ENCODE data around the gene PPP1R37. TPM values are rescaled to one million over a fixed set of nuclear protein-coding genes. Genes with fewer than 3 reads are reported as not detected.
A peak's percentile ranks its signal among the peaks of the same experiment; 100 is the strongest.

PPP1R37 gene
- total RNA-seq, 2 donors from 2014 or later: 21.7 to 22.9 TPM

- TF ChIP-seq CTCF (IDR thresholded peaks at IDR 0.05): no peak
- Histone ChIP-seq H3K9me3 (no peaks in the 10 kb centered on the region), H3K4me3 (no peak overlapping the region), H3K27ac (peak overlapping the region in 1 of 2 donors; percentile 35), H3K27me3 (no peaks in the 10 kb centered on the region), H3K36me3 (no peaks in the 10 kb centered on the region), H3K4me1 (peaks cover 0 to 19% of the 10 kb centered on the region in 2 donors)
- no peak for DNase-seq (ENCODE audit: low spot score)
Observed at GRCh38 chr19:45172611-45173208, 79.7 kb downstream of the PPP1R37 start.

GRCh38 chr19:45173816-45174215 lies 80.8 kb downstream of the PPP1R37 start:
- no peaks in the 10 kb centered on the region for H3K27me3 ChIP-seq
- no peak overlapping the region for H3K4me3 ChIP-seq
- TF ChIP-seq CTCF (IDR thresholded peaks at IDR 0.05): no peak
- no peaks in the 10 kb centered on the region for H3K9me3 ChIP-seq
- H3K36me3 ChIP-seq: no peaks in the 10 kb centered on the region
- peaks cover 0 to 19% of the 10 kb centered on the region in 2 donors for H3K4me1 ChIP-seq
- no peak for DNase-seq (ENCODE audit: low spot score)
- no peak overlapping the region for H3K27ac ChIP-seq

GRCh38 chr19:45175515-45176345 lies 82.8 kb downstream of the PPP1R37 start:
- H3K9me3 ChIP-seq: no peaks in the 10 kb centered on the region
- no peak overlapping the region for H3K27ac ChIP-seq
- no peak for TF ChIP-seq CTCF (IDR thresholded peaks at IDR 0.05)
- no peaks in the 10 kb centered on the region for H3K27me3 ChIP-seq
- no peaks in the 10 kb centered on the region for H3K36me3 ChIP-seq
- H3K4me3 ChIP-seq: no peak overlapping the region
- DNase-seq (ENCODE audit: low spot score): no peak
- peaks cover 0 to 29% of the 10 kb centered on the region in 2 donors for H3K4me1 ChIP-seq

- Histone ChIP-seq H3K4me3 (peak within 1 kb of the TSS; percentile 76 to 87), H3K27ac (peak within 1 kb of the TSS; percentile 93 to 95), H3K27me3 (no peaks in the 10 kb centered on the region), H3K4me1 (peaks cover 0 to 30% of the 10 kb centered on the region in 2 donors), H3K36me3 (no peaks in the 10 kb centered on the region), H3K9me3 (no peaks in the 10 kb centered on the region)
- no peak for TF ChIP-seq CTCF (IDR thresholded peaks at IDR 0.05)
- DNase-seq (ENCODE audit: low spot score): no peak
Observed at GRCh38 chr19:45177817-45178261, 84.9 kb downstream of the PPP1R37 start, which contains the start of gene TRAPPC6A. TRAPPC6A (minus strand) TSS chr19:45178237; CDS start chr19:45178218, 19 bp downstream.

- H3K27ac ChIP-seq: peak within 1 kb of the TSS; percentile 93 to 95
- H3K27me3 ChIP-seq: no peaks in the 10 kb centered on the region
- H3K9me3 ChIP-seq: no peaks in the 10 kb centered on the region
- H3K36me3 ChIP-seq: no peaks in the 10 kb centered on the region
- peak within 1 kb of the TSS; percentile 76 to 87 for H3K4me3 ChIP-seq
- peak; percentile 100 for DNase-seq (ENCODE audit: low spot score)
- TF ChIP-seq CTCF (IDR thresholded peaks at IDR 0.05): peak in 1 of 2 donors; percentile 48
- peaks cover 0 to 30% of the 10 kb centered on the region in 2 donors for H3K4me1 ChIP-seq
Observed at GRCh38 chr19:45178262-45179071, 85.5 kb downstream of the PPP1R37 start, which contains the start of gene BLOC1S3. BLOC1S3 (plus strand) TSS chr19:45178784; CDS start chr19:45179297, 513 bp downstream.

All from right atrium auricular region (tissue), 2 donors.